Activated CD4-positive, alpha-beta T cell treated with anti-CD3 and anti-CD28 coated beads for 4 hours (primary cell): ENCODE results near the gene ELANE.
"Not testable (repeated sequence)": the region's sequence is repeated elsewhere in the genome, so short reads cannot be mapped to it uniquely, and the experiment has no call there.

Source experiments
- DNase-seq, 2 donors: peaks; one replicate each; pipeline ENCODE4 v3.0.0-alpha.2; 2020

ELANE gene

DNA sequence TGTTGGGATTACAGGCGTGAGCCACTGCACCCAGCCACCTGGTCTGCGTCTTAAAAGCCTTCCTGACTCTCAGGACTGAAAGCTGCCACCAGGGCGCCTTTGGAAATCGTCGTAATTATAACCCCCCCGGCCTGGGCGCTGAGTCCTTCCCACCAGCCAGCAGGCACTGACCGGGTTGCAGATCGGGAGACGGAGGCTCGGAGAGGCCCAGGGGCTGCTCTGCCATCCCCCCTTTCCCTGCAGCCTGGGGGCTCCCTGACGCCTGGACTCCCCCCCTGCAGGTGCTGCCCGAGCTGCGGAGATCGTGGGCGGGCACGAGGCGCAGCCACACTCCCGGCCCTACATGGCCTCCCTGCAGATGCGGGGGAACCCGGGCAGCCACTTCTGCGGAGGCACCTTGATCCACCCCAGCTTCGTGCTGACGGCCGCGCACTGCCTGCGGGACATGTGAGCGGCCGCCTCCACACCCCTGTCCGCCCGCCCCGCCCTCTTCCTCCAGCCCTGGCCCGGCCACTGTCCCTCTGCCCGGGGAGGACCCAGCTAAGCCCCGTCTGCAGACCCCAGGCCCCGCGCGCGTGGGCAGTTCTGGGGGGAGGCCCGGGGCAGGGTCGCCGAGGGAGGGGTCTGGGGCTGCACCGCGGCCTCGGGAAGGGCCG lies 8.8 kb upstream of the ELANE start:
- DNase-seq: no peak

DNA sequence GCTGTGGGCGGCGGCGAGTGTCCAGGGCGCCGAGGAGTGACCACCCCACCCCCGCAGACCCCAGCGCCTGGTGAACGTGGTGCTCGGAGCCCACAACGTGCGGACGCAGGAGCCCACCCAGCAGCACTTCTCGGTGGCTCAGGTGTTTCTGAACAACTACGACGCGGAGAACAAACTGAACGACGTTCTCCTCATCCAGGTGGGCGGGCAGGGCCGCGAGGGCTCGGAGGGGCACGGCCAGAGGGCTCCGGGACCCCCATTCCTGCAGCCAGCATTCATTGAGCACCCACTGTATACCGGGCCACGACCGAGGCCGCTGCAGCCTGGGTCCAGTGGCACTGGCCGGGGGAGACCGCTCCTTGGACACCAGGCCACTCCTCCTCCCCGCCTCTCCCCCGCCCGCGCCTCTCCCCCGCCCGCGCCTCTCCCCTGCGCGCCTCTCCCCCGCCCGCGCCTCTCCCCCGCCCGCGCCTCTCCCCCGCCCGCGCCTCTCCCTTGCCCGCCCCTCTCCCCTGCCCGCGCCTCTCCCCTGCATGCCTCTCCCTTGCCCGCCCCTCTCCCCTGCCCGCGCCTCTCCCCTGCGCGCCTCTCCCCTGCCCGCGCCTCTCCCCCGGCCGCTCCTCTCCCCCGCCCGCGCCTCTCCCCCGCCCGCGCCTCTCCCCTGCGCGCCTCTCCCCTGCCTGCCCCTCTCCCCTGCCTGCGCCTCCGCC lies 8.1 kb upstream of the ELANE start:
- DNase-seq: no peak

DNA sequence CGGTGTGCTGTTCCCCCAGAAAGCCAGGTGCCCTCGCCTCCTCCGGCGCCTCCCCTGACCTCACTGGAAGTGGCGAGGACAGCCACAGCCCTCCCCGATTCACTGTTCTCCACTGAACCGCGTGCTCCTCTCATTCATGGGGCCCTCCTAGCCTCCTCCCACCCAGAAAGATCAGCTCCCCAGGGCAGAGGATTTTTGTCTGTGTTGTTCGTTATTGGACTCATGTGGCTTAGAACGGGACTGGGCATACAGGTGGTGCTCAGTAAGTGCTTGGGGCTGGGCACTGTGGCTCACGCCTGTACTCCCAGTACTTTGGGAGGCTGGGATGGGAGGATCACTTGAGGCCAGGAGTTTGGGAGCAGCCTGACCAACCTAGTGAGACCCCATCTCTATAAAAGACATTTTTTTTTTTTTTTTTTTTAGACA lies 7.5 kb upstream of the ELANE start:
- no peak for DNase-seq

DNA sequence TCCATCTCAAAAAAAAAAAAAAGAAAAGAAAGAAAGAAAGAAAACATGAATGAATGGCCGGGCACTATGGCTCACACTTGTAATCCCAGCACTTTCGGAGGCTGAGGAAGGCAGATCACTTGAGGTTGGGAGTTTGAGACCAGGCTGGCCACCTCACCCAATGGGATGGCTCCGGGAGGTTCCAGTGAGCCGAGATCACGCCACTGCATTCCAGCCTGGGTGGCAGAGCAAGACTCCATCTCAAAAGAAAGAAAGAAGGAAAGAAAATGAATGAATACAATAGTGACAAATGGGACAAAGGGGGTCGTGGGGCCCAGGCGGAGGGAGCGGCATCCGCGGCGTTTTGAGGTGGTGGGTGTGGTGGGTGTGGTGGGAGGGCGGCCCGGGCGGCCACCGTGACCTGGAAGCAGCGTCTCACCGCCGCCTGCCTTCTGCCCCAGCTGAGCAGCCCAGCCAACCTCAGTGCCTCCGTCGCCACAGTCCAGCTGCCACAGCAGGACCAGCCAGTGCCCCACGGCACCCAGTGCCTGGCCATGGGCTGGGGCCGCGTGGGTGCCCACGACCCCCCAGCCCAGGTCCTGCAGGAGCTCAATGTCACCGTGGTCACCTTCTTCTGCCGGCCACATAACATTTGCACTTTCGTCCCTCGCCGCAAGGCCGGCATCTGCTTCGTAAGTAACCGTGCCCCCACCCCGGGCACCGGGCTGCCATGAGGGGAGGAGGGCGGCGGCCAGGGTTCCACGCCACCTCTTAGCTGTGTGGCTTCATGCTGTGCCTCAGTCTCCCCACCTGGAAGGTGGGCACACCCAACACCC lies 6.2 kb upstream of the ELANE start:
- DNase-seq: no peak

DNA sequence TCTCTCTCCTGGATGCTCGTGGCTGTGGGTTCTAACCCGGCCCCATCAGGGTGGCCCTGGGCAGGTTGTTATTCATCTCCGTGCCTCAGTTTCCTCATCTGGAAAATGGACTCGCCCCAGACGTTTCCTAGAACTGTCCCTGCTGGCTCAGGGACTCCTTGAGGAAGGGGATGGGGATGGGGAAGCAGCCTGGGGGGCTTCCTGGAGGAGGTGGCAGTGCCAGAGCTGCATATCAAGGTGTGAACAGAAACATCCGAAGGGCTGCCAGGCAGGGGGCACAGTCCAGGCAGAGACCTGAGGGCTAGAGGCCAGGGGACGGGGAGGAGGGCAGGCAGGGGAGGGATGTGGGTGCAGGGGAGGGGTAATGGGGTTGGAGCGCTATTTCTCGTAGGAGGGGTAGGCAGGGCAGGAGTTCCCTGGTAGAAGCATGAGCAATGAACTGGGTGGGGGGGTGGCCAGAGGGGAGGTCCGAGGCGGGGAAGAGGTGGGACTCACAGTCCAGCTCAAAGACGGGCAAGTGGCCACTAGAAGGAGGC lies 3.6 kb upstream of the ELANE start:
- no peak for DNase-seq

DNA sequence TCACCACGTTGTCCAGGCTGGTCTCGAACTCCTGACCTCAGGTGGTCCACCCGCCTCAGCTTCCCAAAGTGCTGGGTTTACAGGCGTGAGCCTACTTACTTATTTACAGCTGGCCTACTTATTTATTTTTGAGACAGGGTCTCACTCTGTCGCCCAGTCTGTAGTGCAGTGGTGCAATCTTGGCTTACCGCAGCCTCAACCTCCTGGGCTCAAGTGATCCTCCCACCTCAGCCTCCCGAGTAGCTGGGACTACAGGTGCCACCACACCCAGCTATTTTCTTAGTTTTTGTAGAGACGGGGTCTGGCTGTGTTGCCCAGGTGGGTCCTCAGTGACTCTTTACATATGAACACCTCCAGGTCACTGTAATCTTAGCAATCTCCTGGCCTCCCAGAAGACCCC lies 2.9 kb upstream of the ELANE start:
- DNase-seq: not testable (repeated sequence)

DNA sequence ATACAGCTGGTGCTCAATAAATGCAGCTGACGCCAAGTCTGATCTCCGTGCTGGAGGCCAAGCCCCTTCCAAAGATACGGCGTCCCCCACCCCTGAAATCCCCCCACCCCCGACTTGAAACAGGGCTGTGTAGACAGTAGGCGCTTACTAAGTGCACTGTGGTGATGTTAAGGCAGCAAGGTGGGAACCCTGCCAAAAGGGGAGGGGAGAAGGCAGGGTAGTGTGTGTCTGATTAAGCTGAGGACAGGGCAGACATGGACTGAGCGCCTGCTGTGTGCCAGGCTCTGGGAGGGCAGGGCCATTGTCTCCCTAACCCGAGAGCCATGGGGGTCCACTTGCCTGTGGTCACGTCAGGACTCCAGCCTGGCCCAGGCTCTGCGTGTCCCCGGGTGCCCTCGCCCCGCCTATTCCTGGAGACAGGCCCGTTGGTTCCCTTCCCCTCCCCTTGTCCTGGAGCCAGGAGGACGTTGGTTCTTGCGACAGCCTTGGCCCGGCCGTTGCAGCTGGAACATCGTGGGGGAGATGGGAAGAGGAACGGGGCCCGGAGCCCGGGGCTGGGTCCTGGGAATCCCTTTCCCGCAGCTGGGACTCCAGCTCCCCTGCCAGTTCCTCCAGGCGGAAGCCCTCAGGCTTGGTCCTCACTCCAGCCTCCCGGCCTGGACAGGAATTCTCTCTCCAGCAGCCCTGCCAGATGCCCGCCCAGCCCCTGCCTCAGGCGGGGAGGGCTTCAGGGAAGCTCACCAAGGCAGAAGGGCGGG lies 1.7 kb upstream of the ELANE start:
- no peak for DNase-seq

DNA sequence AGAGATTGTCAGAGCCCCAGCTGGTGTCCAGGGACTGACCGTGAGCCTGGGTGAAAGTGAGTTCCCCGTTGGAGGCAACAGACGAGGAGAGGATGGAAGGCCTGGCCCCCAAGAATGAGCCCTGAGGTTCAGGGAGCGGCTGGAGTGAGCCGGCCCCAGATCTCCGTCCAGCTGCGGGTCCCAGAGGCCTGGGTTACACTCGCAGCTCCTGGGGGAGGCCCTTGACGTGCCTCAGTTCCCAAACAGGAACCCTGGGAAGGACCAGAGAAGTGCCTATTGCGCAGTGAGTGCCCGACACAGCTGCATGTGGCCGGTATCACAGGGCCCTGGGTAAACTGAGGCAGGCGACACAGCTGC lies 1.1 kb upstream of the ELANE start:
- no peak for DNase-seq

DNA sequence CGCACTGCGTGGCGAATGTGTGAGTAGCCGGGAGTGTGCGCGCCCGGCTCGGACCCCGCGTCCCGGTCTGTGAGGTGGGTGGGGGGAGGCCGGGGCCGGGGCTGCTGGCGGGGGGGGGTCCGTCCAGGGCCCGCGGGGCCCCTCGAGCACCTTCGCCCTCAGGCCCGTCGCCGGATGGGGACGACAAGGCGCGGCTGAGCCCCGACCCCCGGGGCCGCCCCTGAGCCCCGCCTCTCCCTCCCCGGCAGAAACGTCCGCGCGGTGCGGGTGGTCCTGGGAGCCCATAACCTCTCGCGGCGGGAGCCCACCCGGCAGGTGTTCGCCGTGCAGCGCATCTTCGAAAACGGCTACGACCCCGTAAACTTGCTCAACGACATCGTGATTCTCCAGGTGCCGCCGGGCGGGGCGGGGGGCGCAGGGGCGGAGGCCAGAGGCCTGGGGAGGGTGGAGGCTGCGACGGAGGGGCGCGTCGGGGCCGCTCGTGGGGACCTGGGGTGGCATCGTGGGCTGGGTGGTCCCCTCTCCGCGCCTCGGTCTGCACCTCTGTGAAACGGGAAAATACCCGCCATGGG lies 997 bp downstream of the ELANE start:
- DNase-seq: no peak

DNA sequence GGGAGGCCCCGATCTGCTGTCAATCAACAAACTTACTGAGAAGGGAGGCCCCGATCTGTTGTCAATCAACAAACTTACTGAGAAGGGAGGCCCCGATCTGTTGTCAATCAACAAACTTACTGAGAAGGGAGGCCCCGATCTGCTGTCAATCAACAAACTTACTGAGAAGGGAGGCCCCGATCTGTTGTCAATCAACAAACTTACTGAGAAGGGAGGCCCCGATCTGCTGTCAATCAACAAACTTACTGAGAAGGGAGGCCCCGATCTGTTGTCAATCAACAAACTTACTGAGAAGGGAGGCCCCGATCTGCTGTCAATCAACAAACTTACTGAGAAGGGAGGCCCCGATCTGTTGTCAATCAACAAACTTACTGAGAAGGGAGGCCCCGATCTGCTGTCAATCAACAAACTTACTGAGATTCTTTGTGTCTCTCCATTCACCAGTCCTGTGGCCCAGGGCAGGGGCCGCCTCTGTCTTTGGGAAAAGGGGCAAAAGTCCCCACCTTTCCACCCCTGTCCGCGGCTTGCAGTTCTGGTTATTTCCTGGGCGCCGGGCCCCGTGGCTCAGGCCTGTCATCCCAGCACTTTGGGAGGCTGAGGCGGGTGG lies 1.6 kb downstream of the ELANE start:
- DNase-seq: not testable (repeated sequence)

DNA sequence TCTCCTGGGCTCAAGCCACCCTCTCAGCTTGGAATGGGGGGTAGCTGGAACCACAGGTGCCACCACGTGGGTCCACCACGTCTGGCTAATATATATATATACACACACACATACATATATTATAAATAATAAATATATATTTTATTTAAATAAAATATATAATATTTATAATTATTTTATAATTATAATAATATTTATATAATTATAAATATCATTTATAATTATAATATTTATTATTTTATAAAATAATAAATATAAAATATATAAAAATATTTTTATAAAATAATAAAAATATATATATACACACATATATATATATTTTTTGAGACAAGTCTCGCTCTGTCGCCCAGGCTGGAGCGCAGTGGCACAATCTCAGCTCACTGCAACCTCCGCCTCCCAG lies 2.4 kb downstream of the ELANE start:
- no peak for DNase-seq

DNA sequence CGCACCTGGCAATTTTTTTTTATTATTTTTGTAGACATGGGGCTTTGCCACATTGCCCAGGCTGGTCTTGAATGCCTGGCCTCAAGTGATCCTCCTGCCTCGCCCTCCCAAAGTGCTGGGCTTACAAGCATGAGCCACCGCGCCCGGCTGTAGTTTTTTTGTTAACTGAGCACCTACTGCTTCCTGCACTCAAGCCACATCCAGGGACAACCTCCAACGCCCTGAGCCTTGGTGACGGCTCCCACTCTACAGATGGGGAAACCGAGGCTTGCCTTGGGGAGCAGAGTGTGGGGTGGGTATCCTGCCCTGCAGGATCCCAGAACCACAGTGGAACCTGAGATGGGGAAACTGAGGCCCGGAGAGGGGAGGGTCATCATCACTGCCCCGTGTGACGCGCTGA lies 3.0 kb downstream of the ELANE start:
- DNase-seq: no peak

DNA sequence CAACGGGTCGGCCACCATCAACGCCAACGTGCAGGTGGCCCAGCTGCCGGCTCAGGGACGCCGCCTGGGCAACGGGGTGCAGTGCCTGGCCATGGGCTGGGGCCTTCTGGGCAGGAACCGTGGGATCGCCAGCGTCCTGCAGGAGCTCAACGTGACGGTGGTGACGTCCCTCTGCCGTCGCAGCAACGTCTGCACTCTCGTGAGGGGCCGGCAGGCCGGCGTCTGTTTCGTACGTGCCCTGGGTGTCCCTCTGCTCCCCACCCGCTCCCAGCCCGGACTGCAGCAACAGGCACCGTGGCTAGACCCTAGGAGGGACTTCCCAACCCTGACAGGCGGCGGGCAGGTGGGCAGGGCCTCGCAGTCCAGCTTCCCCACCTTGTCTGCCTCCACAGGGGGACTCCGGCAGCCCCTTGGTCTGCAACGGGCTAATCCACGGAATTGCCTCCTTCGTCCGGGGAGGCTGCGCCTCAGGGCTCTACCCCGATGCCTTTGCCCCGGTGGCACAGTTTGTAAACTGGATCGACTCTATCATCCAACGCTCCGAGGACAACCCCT lies 3.5 kb downstream of the ELANE start:
- DNase-seq: no peak

DNA sequence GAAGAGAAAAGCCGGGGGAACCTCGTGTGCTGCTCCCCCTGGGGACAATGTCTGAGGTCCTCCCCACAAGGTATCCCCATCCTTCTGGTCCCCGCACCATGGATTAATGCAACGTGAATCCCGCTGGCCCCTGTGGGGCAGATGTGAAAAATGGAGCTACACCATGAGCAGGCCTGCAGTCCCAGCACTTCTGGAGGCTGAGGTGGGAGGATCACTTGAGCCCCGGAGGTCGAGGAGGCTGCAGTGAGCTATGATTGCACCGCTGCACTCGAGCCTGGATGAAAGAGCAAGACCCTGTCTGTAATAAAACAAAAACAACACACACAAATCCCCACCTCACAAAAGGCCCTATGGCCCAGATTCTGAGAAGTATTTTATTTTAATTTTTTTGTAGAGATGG lies 6.2 kb downstream of the ELANE start:
- no peak for DNase-seq

DNA sequence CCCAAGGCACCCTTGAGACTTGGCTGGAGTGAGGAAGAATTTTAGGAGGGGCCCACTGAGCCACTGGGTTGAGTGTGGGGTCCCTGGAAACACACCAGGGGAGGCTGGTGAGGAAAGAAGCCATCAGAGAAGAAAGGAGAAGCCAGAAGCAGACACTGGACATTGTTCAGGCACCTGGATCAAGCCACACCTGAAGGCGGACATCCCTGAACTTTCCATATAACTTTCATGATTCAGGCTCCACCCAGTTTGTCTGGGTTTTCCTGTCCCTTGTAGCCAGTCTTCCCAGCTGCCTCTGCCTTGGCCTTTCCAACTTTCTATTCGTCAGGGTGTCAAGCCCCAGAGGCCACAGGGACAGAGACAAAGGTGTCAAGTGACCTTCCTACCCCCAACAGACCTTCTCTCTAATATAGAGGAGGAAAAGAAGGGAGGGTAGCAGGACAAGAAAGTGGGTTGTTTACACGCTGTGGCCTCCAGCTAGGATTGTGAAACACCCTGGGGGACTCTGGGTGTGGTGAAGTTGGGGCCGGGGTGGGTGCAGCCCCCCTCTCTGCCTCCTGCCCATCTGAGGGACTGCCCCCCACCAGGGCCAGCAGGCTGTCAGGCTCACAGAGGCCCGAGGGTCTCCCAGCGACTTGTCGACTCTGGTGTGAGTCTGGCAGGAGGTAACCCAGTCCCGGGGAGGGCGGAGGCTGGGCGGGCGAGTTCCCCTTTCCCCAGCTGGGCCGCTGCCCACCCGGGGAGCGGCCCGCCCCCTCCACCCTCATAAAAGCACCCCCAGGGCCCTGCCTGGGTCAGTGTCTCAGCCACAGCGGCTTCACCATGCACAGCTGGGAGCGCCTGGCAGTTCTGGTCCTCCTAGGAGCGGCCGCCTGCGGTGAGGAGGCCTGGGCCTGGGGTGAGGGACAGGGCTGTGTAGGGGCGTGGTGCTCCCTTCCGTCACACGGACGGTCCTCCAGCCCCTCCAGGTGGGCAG lies 7.1 kb downstream of the ELANE start, which contains the start of gene CFD:
CFD (plus strand) TSS at position 797 of the 976 bp plus-strand sequence; CDS start at position 823, 26 bp downstream.
- no peak for DNase-seq

DNA sequence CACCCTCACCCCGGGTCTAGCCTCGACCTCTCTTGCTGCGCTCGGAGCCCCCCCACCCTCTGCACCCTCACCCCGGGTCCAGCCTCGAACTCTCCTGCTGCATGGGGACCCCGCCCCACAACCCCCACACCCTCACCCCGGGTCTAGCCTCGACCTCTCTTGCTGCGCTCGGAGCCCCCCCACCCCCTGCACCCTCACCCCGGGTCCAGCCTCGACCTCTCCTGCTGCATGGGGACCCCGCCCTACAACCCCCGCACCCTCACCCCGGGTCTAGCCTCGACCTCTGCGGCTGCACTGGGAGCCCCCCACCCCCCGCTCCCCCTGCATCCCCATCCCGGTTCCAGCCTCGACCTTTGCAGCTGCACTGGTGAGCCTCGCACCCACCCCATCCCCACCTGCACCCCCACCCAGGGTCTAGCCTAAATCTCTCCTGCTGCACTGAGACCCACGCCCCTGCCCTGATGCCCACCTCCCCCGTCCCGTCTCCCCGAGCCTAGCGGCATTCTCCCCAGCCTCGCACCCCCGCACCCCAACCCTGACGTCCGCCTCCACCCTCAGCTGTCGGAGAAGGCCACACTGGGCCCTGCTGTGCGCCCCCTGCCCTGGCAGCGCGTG lies 9.1 kb downstream of the ELANE start:
- no peak for DNase-seq

DNA sequence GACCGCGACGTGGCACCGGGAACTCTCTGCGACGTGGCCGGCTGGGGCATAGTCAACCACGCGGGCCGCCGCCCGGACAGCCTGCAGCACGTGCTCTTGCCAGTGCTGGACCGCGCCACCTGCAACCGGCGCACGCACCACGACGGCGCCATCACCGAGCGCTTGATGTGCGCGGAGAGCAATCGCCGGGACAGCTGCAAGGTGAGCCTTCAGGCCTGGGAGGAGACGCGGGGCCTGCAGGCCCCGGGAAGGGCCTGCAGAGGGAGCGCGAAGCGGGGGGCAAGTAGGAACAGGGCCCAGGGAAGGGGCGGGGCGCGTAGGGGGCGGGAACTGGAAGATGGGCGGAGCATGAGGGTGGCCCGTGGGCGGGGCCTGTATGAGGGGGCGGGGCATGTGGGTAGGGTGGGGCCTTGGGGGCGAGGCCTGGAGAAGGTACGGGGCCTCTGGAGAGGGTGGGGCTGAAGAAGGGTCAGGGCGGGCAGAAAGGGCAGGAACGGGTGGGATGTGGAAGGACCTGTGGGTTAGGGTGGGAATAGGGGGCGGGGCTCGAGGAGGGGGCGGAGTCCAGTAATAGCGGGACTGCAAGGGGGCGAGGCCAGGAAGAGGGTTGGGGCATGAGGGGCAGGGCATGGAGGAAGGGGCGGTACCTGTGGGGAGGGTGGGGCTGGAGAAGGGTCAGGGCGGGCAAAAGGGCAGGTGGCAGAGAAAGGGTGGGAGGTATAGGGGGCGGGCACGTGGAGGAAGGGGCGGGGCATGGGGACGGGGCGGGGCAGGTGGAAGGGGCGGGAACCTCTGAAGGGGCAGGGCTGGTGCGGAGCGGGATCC lies 9.9 kb downstream of the ELANE start:
- peak; percentile 60 to 63 for DNase-seq

DNA sequence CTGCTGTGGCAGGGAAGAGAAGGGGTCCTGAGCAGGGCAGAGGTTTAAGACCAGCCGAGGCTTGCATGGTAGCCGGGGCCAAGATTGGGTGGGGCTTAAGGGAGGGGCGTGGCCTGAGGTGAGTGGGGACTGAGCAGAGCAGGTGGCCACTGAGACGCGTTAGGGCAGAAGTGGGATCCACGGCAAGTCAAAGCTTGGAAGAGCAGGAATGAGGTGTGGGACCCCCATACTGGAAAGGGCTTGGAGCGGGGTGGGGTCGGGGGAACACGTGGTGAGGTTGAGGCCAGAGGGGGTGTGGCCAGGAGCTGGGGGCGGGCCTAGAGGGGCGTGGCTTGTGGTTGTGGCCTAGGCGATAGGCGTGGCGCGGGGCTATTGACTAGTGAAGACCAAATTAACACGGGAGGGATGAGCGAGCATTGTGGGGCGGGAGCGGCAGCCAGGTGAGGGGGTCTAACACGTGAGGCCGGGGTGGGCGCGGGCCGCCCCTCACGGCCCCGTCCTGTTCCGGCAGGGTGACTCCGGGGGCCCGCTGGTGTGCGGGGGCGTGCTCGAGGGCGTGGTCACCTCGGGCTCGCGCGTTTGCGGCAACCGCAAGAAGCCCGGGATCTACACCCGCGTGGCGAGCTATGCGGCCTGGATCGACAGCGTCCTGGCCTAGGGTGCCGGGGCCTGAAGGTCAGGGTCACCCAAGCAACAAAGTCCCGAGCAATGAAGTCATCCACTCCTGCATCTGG lies 10.6 kb downstream of the ELANE start:
- DNase-seq: peak; percentile 72 to 74

DNA sequence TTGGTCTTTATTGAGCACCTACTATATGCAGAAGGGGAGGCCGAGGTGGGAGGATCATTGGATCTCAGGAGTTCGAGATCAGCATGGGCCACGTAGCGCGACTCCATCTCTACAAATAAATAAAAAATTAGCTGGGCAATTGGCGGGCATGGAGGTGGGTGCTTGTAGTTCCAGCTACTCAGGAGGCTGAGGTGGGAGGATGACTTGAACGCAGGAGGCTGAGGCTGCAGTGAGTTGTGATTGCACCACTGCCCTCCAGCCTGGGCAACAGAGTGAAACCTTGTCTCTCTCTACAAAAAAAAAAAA lies 11.2 kb downstream of the ELANE start:
- DNase-seq: no peak
